Loucy (cell line): ENCODE results near the gene PDE11A.

Experiments
- H2AFZ ChIP-seq: fragments of 200-600 bp; sonication (generic); 2 replicates; pipeline ENCODE4 v1.6.0; 2016; ENCODE audit warnings: antibody characterized with exemption, mild to moderate bottlenecking, low read length, moderate library complexity
- H3F3A ChIP-seq: fragments of 200-600 bp; 2 replicates; pipeline ENCODE4 v1.6.0; 2016; ENCODE audit warnings: antibody characterized with exemption, low read depth, mild to moderate bottlenecking
- H3K27me3 ChIP-seq: fragments of 200-600 bp; sonication (generic); 2 replicates; pipeline ENCODE4 v1.6.1; 2014; ENCODE audit warnings: low read length, mild to moderate bottlenecking; ENCODE audit not compliant: insufficient read depth, poor library complexity, severe bottlenecking
- H3K36me3 ChIP-seq: fragments of 200-600 bp; sonication (generic); 2 replicates; pipeline ENCODE4 v1.6.1; 2016; ENCODE audit warnings: low read length; ENCODE audit not compliant: insufficient read depth
- H3K4me1 ChIP-seq: fragments of 200-600 bp; sonication (generic); 2 replicates; pipeline ENCODE4 v1.5.1; 2014; ENCODE audit warnings: low read length, mild to moderate bottlenecking; ENCODE audit not compliant: insufficient read depth, poor library complexity, severe bottlenecking
- H3K4me2 ChIP-seq: fragments of 200-600 bp; sonication (generic); 2 replicates; pipeline ENCODE4 v1.6.0; 2014; ENCODE audit warnings: antibody characterized with exemption, low read length, low read depth, mild to moderate bottlenecking; ENCODE audit not compliant: poor library complexity, severe bottlenecking
- H3K4me3 ChIP-seq: fragments of 200-600 bp; sonication (generic); 2 replicates; pipeline ENCODE4 v1.5.1; 2014; ENCODE audit warnings: low read length, mild to moderate bottlenecking, mixed read lengths; ENCODE audit not compliant: poor library complexity, severe bottlenecking
- H3K79me2 ChIP-seq: fragments of 200-600 bp; sonication (generic); 2 replicates; pipeline ENCODE4 v1.6.1; 2014; ENCODE audit warnings: low read length; ENCODE audit not compliant: insufficient read depth
- H3K9ac ChIP-seq: fragments of 200-600 bp; sonication (generic); 2 replicates; pipeline ENCODE4 v1.6.0; 2014; ENCODE audit warnings: mild to moderate bottlenecking, low read depth, low read length, moderate library complexity; ENCODE audit not compliant: poor library complexity, severe bottlenecking
- H3K9me2 ChIP-seq: fragments of 200-600 bp; sonication (generic); replicated peaks from 2 replicates; pipeline ENCODE4 v1.6.1; 2016; ENCODE audit warnings: low read depth, low read length, mixed read lengths
- H3K9me3 ChIP-seq: fragments of 200-600 bp; sonication (generic); 2 replicates; pipeline ENCODE4 v1.6.1; 2014; ENCODE audit warnings: mild to moderate bottlenecking, antibody characterized with exemption, low read length, low read depth; ENCODE audit not compliant: insufficient read depth
- H4K20me1 ChIP-seq: fragments of 200-600 bp; sonication (generic); 2 replicates; pipeline ENCODE4 v1.6.0; 2014; ENCODE audit warnings: antibody characterized with exemption, low read length, mild to moderate bottlenecking; ENCODE audit not compliant: insufficient read depth, poor library complexity, severe bottlenecking
- EZH2phosphoT487 ChIP-seq: fragments of 200-600 bp; IDR thresholded peaks from 2 replicates; pipeline ENCODE4 v1.6.1; 2018; ENCODE audit warnings: antibody characterized with exemption, mild to moderate bottlenecking, moderate library complexity, borderline replicate concordance
- TF ChIP-seq, protein P1 (sequence below): fragments of 200-600 bp; sonication (generic); conservative IDR thresholded peaks from 2 replicates; pipeline ENCODE4 v1.5.1; 2014; ENCODE audit warnings: mild to moderate bottlenecking, antibody characterized with exemption, low read length

The PDE11A gene

DNA sequence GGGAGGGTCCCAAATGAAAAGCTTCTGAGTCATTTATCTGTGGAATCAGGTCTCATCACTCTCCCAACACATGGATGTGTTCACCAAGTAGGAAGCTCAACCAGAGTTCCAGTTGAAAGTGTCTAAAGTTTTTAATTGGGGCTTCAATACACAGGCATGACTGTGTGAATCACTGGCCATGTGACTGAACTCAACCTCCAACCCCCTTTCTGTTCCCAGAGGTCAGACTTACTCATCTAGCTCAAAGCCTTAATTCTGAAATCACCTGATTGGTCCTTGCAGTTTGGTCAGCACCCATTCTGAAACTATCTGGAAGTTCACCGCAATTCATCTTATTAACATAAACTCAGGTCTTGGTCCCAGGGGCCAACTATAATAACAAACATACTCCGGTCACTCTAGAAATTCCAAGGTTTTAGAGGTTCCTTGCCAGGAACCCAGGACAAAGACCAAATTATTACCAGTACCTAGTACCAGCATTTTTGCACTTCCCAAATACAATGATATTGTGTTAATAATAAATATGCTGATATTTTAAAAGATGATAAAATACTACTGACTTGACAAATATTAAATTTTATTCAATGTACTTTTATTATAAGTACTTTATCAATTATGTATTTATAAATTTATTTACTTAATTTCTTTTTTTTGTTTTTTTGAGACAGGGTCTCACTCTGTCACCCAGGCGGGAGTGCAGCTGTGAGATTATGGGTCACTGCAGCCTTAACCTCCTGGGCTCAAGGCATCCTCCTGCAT is 28.9 kb upstream of the PDE11A start:
- H3K4me1 ChIP-seq, result no peaks in the 10 kb centered on the region
- no peaks in the 10 kb centered on the region for H3K27me3 ChIP-seq
- TF ChIP-seq EZH2phosphoT487, result no peak
- TF ChIP-seq, protein P1, sequence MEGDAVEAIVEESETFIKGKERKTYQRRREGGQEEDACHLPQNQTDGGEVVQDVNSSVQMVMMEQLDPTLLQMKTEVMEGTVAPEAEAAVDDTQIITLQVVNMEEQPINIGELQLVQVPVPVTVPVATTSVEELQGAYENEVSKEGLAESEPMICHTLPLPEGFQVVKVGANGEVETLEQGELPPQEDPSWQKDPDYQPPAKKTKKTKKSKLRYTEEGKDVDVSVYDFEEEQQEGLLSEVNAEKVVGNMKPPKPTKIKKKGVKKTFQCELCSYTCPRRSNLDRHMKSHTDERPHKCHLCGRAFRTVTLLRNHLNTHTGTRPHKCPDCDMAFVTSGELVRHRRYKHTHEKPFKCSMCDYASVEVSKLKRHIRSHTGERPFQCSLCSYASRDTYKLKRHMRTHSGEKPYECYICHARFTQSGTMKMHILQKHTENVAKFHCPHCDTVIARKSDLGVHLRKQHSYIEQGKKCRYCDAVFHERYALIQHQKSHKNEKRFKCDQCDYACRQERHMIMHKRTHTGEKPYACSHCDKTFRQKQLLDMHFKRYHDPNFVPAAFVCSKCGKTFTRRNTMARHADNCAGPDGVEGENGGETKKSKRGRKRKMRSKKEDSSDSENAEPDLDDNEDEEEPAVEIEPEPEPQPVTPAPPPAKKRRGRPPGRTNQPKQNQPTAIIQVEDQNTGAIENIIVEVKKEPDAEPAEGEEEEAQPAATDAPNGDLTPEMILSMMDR, result no peak
- H3K4me2 ChIP-seq, result no peak overlapping the region
- H3K9me3 ChIP-seq, result no peaks in the 10 kb centered on the region
- no peak overlapping the region for H3K4me3 ChIP-seq
- H3F3A ChIP-seq, result no peaks in the 10 kb centered on the region
- no peaks in the 10 kb centered on the region for H4K20me1 ChIP-seq
- no peaks in the 10 kb centered on the region for H3K79me2 ChIP-seq
- H3K36me3 ChIP-seq, result no peaks in the 10 kb centered on the region
- no peak overlapping the region for H2AFZ ChIP-seq
- no peaks in the 10 kb centered on the region for H3K9me2 ChIP-seq
- no peak overlapping the region for H3K9ac ChIP-seq

DNA sequence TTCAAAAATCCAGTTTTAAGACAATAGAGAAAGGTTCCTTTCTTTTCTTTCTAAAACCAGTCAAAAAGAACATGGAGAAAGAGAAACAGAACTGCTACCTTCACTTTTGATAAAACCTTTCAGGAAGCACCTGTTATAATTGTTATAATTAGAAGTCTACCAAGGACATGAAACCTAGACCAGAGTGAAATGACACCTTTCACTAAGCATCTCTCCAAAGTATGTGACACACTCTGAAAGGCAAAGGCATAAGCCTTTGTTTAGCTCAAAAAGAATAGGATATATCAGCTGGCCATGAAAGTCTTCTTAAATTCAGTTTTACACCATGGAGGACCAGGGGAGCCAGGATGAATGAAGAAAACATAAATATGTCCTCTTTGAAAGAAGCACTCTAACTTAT is 20.9 kb upstream of the PDE11A start:
- Histone ChIP-seq H3K4me3 (no peak overlapping the region), H3K9me2 (no peaks in the 10 kb centered on the region), H3K4me2 (no peak overlapping the region), H4K20me1 (no peaks in the 10 kb centered on the region), H3K9ac (no peak overlapping the region), H3K27me3 (no peaks in the 10 kb centered on the region), H3K36me3 (no peaks in the 10 kb centered on the region), H3K79me2 (no peaks in the 10 kb centered on the region), H3K9me3 (no peaks in the 10 kb centered on the region), H2AFZ (no peak overlapping the region), H3F3A (no peaks in the 10 kb centered on the region), H3K4me1 (no peaks in the 10 kb centered on the region)
- no peak for TF ChIP-seq EZH2phosphoT487
- TF ChIP-seq, protein P1, result no peak

DNA sequence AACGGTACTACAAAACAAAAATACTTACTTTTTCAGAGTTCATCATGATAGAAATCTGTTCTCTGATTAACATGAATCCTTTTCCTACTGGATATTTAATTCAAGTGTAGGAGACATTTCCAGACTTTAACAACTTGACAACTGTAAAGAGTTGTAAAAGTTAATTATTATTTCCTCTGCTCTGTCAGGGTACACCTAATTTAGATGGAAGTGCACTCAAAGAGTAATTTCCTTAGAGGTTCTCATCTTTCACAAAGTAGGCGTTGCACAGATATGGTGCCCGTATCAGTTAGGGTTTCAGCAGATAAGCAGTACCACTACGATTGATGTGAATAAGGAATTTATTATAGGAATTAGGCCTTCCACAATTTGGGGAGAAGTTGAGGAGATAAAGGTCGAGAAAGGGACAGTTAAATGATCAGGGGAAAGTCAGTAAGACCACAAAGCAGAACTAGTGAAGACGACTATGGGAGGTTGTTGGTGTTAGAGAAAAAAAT is 16.2 kb upstream of the PDE11A start:
- no peak overlapping the region for H3K4me2 ChIP-seq
- H3K9me3 ChIP-seq, result no peaks in the 10 kb centered on the region
- no peak overlapping the region for H3K4me3 ChIP-seq
- H3K36me3 ChIP-seq, result no peaks in the 10 kb centered on the region
- no peaks in the 10 kb centered on the region for H3K79me2 ChIP-seq
- no peak overlapping the region for H2AFZ ChIP-seq
- no peaks in the 10 kb centered on the region for H3F3A ChIP-seq
- no peaks in the 10 kb centered on the region for H3K4me1 ChIP-seq
- no peaks in the 10 kb centered on the region for H3K9me2 ChIP-seq
- H3K9ac ChIP-seq, result no peak overlapping the region
- H4K20me1 ChIP-seq, result no peaks in the 10 kb centered on the region
- no peaks in the 10 kb centered on the region for H3K27me3 ChIP-seq
- TF ChIP-seq, protein P1, result no peak
- no peak for TF ChIP-seq EZH2phosphoT487
